GM18498 (cell line): ENCODE results near the gene LELP1.
A peak's percentile ranks its signal among the peaks of the same experiment; 100 is the strongest.
"Not testable (repeated sequence)": the region's sequence is repeated elsewhere in the genome, so short reads cannot be mapped to it uniquely, and the experiment has no call there.

ENCODE experiments used
- ATAC-seq: cut with Tn5 transposase; IDR thresholded peaks from one replicate; pipeline ENCODE4 v1.9.1; 2021; ENCODE audit warnings: mild to moderate bottlenecking, moderate library complexity; ENCODE audit not compliant: unreplicated experiment

The LELP1 gene

DNA sequence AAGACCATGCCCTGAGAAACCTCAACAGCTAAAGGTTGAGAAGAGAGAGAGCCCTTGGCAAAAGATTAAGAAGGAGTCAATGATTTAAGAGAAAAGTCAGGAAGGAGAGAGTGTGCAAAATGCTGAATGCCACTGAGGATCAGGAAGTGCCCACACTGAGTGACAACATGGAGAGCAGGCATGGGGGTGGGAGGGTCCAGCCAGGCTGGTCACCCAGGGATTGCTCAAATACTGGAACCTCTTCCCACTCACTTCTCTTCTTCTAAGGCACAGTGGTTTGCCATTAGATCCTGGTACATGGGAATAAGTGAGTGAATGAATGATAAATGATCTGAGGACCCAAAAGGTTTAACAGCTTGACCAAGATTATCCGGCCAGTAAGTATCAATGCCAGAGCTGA lies 25.3 kb downstream of the LELP1 start:
- ATAC-seq: no peak

DNA sequence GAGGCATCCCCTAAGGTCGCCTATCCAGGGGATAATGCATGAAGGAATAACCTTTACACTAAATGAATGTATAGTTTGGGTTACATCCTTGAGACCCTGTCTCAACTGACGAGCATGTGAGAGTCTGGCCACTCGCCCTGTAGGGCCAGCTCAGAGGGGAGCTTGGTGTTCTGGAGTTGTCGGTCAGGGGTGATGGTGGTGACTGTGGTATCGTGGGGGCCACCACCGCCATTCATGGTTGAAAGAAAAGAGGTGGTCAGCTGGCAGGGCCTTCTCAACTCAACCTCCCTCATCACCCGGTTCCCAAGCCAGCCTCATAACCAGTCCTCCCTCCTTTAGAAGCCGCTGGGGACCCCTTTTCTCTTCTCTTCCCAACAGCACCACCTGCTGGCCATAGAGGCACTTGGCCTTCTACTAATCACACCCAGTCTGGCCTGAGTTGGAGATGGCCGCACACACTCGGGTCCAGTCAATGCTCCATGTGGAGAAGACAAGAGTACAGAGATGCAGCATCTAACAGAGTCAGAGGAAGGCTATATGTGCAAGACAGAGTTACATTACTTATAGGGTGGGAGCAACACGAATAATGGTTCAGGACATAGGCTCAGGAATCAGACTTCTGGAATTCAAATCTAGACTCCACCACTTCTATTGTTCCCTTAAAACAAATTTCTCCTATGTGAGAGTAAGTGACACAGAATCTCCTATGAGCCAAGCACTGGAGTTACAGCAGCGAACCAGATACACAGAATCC lies 26.0 kb downstream of the LELP1 start:
- ATAC-seq: not testable (repeated sequence)

DNA sequence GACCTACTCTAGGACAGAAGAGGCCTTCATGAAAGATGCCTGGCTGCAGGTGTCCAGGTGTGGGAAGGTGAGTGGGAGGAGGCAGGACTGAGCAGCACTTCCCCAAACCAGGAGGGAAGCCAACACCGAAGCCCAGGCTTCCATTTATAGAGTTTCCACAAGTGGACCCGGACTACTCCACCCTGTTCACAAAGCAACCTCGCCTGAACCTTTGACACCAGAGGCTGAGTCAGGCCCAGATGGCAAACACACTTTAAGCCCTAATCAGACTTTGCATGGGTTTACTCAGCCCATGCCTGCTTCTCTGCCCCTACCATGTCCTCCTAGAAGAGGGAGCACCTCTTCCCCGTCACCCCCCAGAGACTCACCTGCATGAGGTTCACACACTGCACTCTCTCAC lies 28.1 kb downstream of the LELP1 start:
- no peak for ATAC-seq

DNA sequence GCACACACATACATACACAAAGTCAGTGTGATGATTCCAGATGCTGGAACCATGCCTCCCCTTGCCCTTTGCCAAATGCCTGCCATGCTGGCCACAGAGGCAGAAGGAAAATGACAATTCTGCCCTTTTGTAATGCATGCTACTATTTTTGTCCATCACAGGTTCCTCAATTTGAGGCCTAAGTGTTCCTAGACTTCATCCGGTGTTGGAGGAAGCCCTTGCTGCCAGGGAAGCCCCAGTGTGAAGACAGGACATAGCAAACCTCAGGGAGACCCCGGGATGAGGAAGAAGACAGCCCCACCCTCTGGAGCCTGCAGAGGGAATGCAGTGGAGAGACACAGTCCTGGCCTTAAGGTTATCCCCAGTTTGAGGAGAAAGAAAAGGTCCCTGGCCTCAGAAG lies 28.6 kb downstream of the LELP1 start:
- ATAC-seq: no peak

DNA sequence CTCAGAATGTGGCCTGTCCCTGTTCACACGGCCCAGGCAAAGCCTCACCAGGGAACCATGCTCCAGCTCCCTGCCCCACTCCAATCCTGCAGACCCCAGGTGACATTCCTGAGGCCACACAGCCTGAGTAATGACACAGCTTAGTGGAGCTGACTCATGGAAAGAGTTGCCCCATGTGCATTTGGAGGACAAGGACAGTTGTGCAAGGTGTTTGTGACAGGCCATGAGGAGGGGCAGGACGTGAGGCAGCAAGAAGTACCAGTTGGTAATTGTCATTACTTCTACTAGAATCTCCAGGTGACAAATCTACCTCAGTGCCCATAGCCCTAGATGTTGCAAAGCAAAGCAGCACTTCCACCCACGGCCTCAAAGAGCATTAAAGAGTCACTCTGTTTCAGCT lies 29.3 kb downstream of the LELP1 start:
- ATAC-seq: no peak

DNA sequence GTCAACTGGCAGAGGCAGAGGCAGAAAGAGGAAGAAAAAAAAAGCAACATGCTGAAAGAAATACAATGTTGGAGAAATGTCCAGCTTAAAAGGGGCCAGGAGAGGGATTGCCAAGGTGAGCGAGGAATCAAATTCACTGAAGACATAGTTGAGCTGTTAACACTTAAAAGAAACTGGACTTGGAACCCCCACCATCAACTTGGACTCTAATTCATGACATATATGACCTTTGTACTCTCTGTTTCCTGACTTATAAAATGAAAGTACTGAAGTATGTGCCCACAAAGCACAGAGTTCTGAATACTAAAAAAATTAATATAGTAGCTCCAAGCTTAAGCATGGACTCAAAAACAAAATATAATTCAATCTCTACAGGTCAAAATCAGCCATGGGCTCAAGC lies 30.2 kb downstream of the LELP1 start:
- no peak for ATAC-seq

DNA sequence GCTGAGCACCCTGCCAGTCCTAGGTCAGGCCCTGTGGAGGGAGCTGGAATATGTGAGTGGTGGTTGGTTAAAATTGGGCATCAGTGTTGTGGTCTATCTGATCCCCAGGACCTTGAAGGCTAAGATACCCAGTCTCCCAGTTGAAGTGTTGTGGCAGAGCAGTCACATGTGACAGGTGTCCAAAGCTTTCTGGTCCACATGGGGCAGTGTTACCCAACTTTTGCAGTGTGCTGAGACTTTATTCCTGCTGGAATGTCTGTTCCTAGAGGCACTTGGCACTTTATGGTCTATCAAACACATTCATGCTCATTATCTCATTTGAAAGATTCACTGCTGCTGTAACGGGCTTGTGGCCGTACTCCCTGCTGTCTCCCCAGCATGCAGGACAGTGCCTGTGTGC lies 35.3 kb downstream of the LELP1 start:
- ATAC-seq: no peak

DNA sequence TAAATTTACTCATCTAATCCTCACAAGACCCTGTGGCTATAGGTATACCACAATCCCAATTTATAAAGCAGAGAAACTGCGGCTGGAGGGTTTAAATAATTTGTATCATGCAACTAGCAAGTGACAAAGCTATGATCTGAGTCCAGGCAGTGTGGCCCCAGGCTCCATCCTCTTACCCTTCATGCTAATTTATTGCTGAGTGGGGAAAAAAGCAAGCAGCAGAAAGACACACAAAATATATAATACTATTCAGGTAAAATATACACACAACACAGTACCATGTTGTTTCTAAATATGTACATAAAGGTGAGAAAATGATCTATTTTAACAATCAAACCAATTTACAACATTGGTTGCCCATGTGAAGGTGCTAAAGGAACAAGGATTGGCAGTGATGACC lies 38.9 kb downstream of the LELP1 start:
- ATAC-seq: no peak

DNA sequence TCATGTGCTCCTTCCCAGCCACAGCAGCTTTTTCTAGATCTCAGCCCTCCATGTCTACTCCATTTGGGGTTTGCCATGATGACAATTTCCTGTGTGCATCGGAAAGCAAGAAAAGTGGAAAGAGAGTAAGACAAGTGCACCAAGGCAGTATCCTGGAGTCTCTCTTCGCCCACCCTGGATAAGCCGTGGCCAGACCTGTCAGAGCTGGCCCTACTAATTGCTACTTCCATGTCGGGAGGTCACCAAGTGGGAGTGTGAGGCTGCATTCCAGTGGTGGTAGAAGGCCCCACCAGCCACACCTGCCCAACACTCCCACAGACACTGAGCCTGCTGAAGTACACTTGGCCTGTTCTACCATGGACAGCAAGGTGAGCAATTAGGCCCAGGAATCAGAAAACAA lies 42.2 kb downstream of the LELP1 start:
- no peak for ATAC-seq

DNA sequence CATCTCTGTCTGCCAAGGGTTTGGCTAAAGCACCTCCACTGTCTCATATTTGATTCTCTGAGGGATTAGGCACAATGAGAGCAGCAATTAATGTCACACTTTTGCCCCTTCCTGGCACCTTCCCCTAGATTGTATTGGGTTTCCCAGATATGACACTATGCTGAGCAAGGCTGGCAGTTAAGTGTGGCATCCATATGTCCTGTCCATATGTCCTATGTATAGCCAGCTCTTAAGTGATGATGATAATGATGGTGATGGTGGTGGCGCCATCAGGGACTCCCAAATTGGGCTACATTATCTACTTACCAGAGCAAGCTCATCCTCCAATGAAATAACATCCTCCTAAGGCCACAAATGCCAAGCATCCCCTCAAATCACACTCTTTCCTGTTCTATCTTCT lies 42.8 kb downstream of the LELP1 start:
- no peak for ATAC-seq

DNA sequence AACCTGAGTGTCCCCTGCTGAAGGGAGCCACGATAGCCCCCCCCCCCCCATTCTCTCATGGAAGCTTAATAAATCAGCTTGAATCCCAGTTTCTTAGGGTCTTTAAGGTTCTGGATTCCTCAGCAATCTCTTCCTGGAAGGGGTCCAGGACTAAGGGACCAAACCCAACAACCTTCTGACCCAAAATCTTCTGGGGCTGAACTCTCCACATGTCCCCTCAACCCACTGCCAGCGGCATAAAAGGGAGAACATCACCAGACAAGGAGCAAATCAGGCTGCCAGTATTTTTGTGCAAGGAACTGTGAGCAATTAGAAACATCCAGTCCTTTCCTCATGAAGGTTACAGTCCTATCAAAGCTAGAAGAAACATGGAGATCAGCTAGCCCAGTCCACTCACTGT lies 43.6 kb downstream of the LELP1 start:
- ATAC-seq: no peak

DNA sequence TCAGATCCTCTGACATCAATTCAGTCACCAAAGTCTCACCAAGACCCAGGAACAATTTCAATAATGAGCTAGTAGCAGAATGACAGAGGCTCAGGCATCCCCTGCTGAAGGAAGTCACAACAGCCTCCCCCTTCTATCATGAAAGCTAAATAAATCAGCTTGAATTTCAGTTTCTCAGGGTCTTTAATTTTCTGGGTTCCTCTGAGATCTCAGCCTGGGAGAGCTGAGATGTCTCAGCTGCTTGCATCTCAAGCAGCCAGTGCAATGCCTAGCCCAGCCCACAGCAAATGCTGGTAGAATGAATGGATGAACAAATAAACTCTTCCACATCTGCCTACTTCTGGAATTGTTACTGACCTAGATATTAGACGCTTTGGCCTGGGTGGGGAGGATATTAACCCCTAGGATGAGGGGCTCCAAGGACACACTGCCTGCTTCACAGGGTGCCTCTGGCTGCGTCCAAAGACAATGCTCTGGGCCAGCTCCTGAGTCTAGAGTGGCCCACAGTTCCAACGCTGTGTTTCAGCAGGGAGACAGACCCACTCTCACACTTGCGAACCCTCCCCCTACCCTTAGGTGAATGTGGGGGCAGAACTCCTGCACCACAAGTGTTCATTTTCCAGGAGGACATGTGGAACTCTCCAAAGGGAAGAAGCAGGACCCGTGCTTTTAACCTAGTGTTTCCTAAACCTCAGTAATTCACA lies 45.1 kb downstream of the LELP1 start:
- ATAC-seq: no peak

DNA sequence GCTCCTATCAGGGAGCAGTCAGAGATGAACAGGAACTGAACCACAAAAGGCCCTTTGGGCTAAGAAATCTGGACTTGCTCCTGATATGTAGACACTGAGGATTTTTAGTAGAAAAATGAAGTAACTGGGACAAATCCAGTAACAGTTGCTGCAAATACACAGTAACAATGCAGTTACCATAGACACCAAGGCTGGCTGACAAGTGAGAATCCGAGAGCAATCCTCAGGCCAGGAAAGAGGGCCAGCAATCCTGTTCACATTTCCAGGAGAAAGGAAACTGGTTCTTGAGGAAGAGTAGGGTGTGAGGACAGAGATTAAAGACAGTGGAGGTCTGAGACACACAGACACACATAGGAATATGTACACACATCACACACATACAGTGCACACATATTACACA lies 46.9 kb downstream of the LELP1 start:
- ATAC-seq: no peak

DNA sequence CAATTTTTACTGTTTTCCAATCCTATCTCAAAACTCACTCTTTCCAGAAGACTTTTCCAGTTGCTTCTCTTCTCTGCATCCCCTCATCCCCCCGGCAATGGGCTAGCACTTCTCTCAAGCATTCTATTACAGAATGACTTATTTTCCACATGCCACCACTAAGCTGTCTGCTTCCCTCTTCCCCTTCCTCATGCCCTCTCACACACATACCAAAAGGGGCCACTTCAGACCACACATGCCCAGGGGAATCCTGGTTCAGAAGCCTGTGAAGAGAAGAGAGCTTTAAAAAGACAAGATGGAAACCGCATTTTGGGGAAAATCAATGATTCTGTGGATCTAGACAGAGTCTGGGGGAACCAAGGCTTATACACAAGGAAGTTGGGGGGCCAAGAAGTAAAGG lies 47.9 kb downstream of the LELP1 start:
- ATAC-seq: no peak

DNA sequence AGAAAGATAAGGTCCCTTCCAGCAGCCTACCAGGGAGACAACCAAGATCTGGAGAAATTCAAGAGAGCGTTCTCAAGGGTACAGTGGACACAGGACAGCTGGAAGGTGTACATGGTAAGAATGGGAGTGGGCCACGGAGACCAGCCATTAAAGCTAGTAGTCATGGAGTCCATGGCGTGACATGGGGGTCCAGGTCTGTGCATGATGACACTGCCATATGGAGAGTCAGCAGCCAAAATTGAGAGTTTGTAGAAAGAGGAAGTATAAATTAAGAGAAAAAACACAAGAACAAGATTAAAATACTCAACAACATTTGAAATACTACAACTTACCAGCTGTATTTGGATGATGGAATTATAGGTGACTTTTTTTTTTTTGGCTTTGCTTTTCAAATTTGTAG lies 48.3 kb downstream of the LELP1 start:
- ATAC-seq: no peak

DNA sequence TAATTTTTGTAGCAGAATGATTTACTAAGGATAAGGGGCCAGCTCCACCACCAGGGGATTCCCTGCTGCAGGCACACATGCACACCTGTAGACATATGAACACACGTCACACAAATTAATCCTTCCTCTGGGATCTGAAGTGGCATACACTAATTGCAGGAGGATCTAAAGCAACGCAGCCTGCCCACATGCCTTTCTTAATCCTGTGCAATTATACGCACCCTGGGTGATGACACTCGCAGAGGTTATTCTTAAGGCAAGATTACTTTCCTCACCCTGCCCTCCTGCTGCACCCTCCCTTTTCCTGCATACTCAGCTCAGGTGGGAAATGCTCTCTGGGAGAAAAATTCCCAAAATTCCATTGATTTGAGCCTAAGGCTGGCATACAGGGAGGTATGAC lies 48.8 kb downstream of the LELP1 start:
- ATAC-seq: no peak

DNA sequence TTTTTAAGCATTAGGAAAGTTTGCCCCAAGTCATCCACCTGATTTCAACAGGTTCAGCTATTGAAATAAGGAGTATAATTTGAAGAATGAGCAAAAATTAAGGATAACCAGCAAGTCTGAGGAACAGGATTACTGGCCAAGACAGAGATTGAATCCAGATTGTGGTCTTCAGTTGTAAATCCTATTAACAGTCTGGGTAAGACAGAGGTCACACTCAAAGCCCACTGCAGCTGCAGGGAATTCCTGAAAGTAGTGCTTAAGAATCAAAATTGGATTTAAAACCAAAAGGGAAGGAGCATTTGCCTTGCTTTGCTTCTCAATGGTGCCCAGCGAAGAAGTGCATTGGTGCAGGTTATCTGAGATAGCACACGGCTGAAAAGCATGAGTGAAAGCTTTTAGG lies 49.8 kb downstream of the LELP1 start:
- no peak for ATAC-seq

DNA sequence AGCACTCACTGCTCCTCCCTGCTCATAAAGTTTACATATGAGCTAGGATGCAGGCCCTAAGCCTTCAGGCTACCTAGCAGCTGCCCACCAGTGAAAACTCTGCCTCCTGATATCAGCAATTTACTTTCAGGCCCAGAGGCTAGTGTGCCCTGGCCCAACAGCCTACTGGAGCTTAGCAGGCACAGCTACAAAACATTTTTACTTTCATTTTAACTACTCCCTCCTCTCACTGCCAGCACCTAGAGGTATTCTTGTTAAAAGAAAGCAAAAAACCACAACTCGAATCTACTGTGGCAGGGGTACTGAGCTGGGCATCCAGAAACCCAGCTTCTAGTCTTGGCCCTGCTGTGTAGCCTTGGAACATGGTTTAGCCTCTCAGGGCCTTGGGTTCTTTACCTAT lies 50.5 kb downstream of the LELP1 start:
- peak; percentile 89 for ATAC-seq
